OCI-LY3 (cell line): ENCODE data around the gene ENC1.

Source experiments
- H2AFZ ChIP-seq: fragments of 200-600, 300-600 bp; shearing (Covaris generic); 2 replicates; pipeline ENCODE4 v1.6.0; 2014; ENCODE audit warnings: antibody characterized with exemption, low read depth, low read length
- H3K27ac ChIP-seq: fragments of 200-600, 300-600 bp; sonication (generic); 2 replicates; pipeline ENCODE4 v1.5.1; 2014; ENCODE audit warnings: mild to moderate bottlenecking, low read length, moderate library complexity, mixed read lengths
- H3K27me3 ChIP-seq: fragments of 200-600, 300-600 bp; sonication (generic); 2 replicates; pipeline ENCODE4 v1.6.1; 2014; ENCODE audit warnings: low read depth, low read length, mixed read lengths
- H3K36me3 ChIP-seq: fragments of 200-600, 300-600 bp; sonication (generic); replicated peaks from 2 replicates; pipeline ENCODE3; 2014; ENCODE audit warnings: low read depth, low read length, mixed read lengths
- H3K4me1 ChIP-seq: fragments of 300-600, 200-600 bp; sonication (generic); 2 replicates; pipeline ENCODE4 v1.6.1; 2014; ENCODE audit warnings: low read length, mixed read lengths
- H3K4me2 ChIP-seq: fragments of 200-600, 300-600 bp; sonication (generic); 2 replicates; pipeline ENCODE4 v1.6.1; 2014; ENCODE audit warnings: low read length, mixed read lengths
- H3K4me3 ChIP-seq: fragments of 300-600, 200-600 bp; sonication (generic); 2 replicates; pipeline ENCODE4 v1.5.1; 2014; ENCODE audit warnings: antibody characterized with exemption, mild to moderate bottlenecking, low read length, moderate library complexity
- H3K79me2 ChIP-seq: fragments of 300-600, 200-600 bp; shearing (Covaris generic); 2 replicates; pipeline ENCODE4 v1.6.1; 2014; ENCODE audit warnings: mild to moderate bottlenecking, low read length, mixed read lengths
- H3K9ac ChIP-seq: fragments of 300-600, 200-600 bp; shearing (Covaris generic); 2 replicates; pipeline ENCODE4 v1.6.0; 2014; ENCODE audit warnings: mild to moderate bottlenecking, low read length, moderate library complexity
- H3K9me3 ChIP-seq: fragments of 200-600, 300-600 bp; shearing (Covaris generic); 2 replicates; pipeline ENCODE4 v1.6.1; 2014; ENCODE audit warnings: low read length, mixed read lengths; ENCODE audit not compliant: insufficient read depth
- H4K20me1 ChIP-seq: fragments of 200-600, 300-600 bp; sonication (generic); 2 replicates; pipeline ENCODE4 v1.6.1; 2016; ENCODE audit warnings: low read length, mixed read lengths; ENCODE audit not compliant: insufficient read depth
- EZH2phosphoT487 ChIP-seq: fragments of 200-600 bp; shearing (Covaris generic); IDR thresholded peaks from 2 replicates; pipeline ENCODE4 v1.6.1; 2018; ENCODE audit warnings: antibody characterized with exemption, mixed run types, low read depth
- TF ChIP-seq, protein P1 (sequence below): fragments of 200-600, 300-600 bp; sonication (generic); IDR thresholded peaks from 2 replicates; pipeline ENCODE4 v1.5.1; 2014; ENCODE audit warnings: antibody characterized with exemption, low read length, low read depth

Gene ENC1

GRCh38 chr5:74636149-74636548, 4.4 kb downstream of the ENC1 start:
- Histone ChIP-seq H3K36me3 (no peaks in the 10 kb centered on the region), H3K4me1 (peaks cover 34% of the 10 kb centered on the region)
- TF ChIP-seq, protein P1, sequence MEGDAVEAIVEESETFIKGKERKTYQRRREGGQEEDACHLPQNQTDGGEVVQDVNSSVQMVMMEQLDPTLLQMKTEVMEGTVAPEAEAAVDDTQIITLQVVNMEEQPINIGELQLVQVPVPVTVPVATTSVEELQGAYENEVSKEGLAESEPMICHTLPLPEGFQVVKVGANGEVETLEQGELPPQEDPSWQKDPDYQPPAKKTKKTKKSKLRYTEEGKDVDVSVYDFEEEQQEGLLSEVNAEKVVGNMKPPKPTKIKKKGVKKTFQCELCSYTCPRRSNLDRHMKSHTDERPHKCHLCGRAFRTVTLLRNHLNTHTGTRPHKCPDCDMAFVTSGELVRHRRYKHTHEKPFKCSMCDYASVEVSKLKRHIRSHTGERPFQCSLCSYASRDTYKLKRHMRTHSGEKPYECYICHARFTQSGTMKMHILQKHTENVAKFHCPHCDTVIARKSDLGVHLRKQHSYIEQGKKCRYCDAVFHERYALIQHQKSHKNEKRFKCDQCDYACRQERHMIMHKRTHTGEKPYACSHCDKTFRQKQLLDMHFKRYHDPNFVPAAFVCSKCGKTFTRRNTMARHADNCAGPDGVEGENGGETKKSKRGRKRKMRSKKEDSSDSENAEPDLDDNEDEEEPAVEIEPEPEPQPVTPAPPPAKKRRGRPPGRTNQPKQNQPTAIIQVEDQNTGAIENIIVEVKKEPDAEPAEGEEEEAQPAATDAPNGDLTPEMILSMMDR, result no peak
- TF ChIP-seq EZH2phosphoT487, result no peak

GRCh38 chr5:74634611-74635286, 5.8 kb downstream of the ENC1 start:
- H3K4me3 ChIP-seq, result no peak overlapping the region
- H4K20me1 ChIP-seq, result peaks cover 11% of the 10 kb centered on the region; the same call in 1 of the 2 replicates
- no peaks in the 10 kb centered on the region for H3K9me3 ChIP-seq
- H3K4me2 ChIP-seq, result no peak overlapping the region
- H3K9ac ChIP-seq, result no peak overlapping the region
- no peak overlapping the region for H2AFZ ChIP-seq
- no peak overlapping the region for H3K27ac ChIP-seq
- H3K36me3 ChIP-seq, result no peaks in the 10 kb centered on the region
- peaks cover 31% of the 10 kb centered on the region for H3K27me3 ChIP-seq
- peaks cover 44% of the 10 kb centered on the region for H3K4me1 ChIP-seq
- no peaks in the 10 kb centered on the region for H3K79me2 ChIP-seq
- TF ChIP-seq EZH2phosphoT487, result no peak
- TF ChIP-seq, protein P1, result no peak

More at GRCh38 chr5:74636149-74636548, 4.4 kb downstream of the ENC1 start:
- Histone ChIP-seq H3K4me3 (no peak overlapping the region), H2AFZ (no peak overlapping the region), H3K9ac (no peak overlapping the region), H3K4me2 (no peak overlapping the region), H3K79me2 (no peaks in the 10 kb centered on the region), H3K27ac (no peak overlapping the region), H3K27me3 (peaks cover 33% of the 10 kb centered on the region), H3K9me3 (no peaks in the 10 kb centered on the region), H4K20me1 (peaks cover 11% of the 10 kb centered on the region; the same call in 1 of the 2 replicates)

- Histone ChIP-seq H3K9ac (no peak overlapping the region), H3K4me3 (no peak overlapping the region), H4K20me1 (peaks cover 14% of the 10 kb centered on the region; the same call in 1 of the 2 replicates), H3K79me2 (no peaks in the 10 kb centered on the region), H3K27ac (no peak overlapping the region), H3K9me3 (no peaks in the 10 kb centered on the region), H3K4me2 (no peak overlapping the region), H3K4me1 (peaks cover 34% of the 10 kb centered on the region), H3K27me3 (peaks cover 22% of the 10 kb centered on the region), H3K36me3 (no peaks in the 10 kb centered on the region), H2AFZ (no peak overlapping the region)
- no peak for TF ChIP-seq EZH2phosphoT487
- TF ChIP-seq, protein P1, result no peak
These were observed 6.8 kb downstream of the ENC1 start for GRCh38 chr5:74633695-74634094.

GRCh38 chr5:74632947-74633356, 7.6 kb downstream of the ENC1 start:
- no peak overlapping the region for H2AFZ ChIP-seq
- no peaks in the 10 kb centered on the region for H3K36me3 ChIP-seq
- H3K27me3 ChIP-seq, result peaks cover 14% of the 10 kb centered on the region
- peaks cover 7% of the 10 kb centered on the region; the same call in 1 of the 2 replicates for H4K20me1 ChIP-seq
- H3K4me1 ChIP-seq, result peaks cover 38% of the 10 kb centered on the region
- H3K4me2 ChIP-seq, result no peak overlapping the region
- no peaks in the 10 kb centered on the region for H3K9me3 ChIP-seq
- TF ChIP-seq, protein P1, result no peak
- no peak for TF ChIP-seq EZH2phosphoT487
- H3K27ac ChIP-seq, result no peak overlapping the region
- H3K79me2 ChIP-seq, result no peaks in the 10 kb centered on the region
- no peak overlapping the region for H3K4me3 ChIP-seq
- no peak overlapping the region for H3K9ac ChIP-seq
